Activated naive CD8-positive, alpha-beta T cell treated with anti-CD3 and anti-CD28 coated beads, Interleukin-2, amount 50 U/mL, for 16 hours (primary cell): Measurements from ENCODE around the gene MAGI2.

Experiments
- DNase-seq: peaks from one replicate; pipeline ENCODE4 v3.0.0-alpha.2; 2020; ENCODE audit warnings: low read depth, low spot score

The MAGI2 gene

DNA sequence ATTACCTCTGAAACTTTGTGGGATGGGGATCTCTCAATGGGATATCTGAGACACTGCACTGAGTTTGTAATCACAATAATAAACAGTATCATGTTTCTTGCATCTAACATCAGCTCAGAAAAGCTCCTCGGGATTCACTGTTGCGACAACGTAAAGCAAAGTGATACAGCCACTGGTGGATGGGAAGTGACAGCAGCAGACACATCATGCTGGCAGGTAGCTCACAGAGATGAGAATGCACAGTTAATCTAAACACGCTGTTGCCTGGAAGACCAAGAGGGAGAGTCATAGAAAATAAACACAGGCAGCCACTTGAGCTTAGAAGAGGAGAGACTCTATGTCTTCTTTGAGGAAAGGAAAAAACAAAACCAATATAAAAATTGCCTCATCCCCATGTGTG is 513.8 kb downstream of the MAGI2 start:
- DNase-seq, result no peak

DNA sequence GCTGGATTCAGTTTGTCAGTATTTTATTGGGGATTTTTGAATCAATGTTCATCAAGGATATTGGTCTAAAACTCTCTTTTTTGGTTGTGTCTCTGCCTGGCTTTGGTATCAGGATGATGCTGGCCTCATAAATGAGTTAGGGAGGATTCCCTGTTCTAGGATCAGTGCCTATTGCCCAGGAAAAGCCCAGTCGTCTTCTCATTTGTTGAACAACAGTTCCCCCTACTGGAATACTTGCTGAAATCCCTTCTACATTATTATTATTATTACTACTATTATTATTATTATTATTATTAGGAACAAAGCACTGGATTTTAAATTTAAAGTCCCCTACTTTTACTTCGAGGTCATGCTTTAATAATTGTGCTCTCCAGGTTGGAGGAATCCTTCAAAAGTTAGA is 528.9 kb downstream of the MAGI2 start:
- no peak for DNase-seq

DNA sequence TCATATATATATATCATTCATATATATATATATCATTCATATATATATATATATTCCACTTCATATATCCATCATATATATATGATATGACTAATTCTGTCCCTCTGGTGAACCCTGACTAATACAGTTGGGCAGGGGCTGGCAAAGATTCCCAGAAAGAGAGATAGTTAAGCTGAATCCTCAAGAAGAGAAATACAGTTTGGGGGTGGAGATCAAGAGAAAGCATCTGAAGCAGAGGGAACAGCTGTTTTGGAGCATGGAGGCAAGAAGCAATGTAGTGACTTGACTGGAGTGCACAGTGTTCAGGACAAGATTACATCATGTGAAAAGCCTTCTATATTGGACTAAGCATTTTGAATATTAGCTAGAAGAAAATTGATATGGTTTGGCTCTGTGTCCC is 540.7 kb downstream of the MAGI2 start:
- no peak for DNase-seq

DNA sequence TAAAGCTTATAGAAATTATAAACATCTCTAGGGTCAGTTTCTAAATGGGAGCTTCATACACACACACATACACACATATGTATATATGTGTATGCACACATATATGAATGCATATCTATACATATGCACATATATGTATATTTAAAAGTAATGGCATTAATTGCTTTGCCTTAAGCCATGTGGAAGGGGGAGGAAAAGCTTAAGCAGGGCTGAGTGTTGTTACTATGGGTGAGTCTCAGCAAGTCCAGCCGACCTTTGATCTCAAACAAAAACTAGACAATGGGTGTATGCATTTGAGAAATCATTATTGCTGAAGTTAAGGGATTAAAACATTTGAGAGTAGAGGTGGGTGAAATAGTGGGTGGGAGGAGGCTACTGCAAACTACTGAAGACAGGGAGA is 546.7 kb downstream of the MAGI2 start:
- no peak for DNase-seq

DNA sequence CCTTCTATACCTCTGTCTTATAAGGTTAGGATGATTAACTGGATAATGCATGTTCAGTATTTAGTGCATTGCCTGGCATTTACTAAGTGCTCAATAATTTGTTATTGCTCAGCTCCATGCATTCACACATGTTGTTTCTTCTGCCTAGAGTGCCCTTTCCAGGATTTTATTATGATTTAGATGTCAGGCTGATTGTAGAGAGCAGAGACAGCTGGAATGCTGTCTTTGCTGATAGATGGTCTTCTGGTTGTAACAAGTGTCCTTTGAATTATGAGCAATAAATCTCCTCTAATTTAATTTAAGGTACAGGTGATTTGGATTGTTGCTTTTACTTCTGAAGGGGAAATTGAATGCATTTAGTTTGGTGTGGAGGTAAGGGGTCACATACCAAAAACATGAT is 548.0 kb downstream of the MAGI2 start:
- no peak for DNase-seq

DNA sequence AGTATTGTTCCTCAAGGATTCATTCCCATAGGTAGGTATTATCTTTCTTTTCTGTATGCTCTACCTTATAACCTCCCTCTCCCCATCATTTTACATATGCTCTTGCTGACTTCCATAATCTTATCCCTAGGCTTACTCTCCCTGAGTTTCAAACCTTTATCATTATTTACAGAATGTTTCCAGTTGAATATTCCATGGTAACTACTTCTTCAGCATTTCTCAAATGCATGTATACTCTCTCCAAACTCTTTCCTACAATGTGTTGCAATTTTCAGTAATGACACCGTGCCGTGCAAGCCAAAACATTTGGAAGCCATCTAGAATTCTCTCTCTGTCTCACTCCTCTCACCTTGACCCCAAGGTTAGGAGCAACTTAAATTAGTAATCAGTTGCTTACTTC is 548.5 kb downstream of the MAGI2 start:
- DNase-seq, result no peak

DNA sequence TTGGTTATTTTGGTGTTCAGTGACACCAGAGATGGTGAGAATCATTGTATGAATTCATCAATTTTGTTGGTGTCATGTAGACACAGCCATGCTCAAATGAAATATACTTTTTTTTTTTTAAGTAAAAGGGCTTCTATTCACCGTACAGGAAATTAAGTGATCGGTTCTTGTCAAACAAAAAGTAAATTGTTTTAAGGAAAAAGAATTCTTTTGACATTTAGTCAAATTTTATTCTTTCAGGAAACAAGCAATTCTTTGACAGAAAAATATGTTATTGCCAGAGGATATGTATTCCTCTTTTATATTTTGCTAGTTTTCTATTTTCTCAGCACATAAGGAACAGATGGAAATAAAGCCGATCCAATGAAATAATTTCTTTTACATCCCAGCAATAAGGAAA is 551.9 kb downstream of the MAGI2 start:
- DNase-seq, result no peak

DNA sequence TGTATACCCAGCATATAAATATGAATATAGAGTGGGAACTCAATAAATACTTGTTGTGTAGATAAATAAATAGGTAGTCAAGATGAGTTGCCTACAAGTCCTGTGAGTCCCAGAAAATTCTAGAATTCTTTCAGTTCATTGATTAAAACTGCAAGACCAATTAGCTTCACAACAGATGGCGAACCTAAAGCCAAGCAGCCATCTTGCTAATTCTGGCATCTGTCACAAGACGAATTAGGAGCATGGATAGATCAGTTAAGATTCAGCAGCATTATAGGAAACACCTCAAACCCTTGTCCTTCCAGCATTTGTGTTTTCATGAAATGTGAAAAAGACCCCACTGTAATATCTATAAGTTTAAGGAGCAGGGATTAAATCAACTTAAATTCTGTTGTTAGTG is 552.7 kb downstream of the MAGI2 start:
- no peak for DNase-seq

DNA sequence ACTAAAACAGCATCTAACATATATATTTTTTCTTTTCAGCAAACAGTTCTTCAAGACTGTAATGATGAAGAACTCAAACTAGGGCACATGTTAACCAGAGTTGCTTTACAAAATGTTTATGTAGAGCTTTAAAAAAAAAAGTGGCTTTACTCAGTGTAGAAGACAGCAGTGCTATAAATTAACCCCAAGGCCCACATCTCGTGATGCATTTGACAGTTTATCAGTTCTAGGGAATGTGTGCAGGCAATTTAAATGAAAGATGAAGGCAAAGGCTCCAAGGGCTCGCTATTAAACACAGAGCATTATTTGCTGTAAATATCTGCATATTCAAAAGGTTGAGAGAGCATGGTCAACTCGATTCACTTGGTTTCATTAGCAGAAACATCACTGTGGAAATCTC is 558.1 kb downstream of the MAGI2 start:
- DNase-seq, result no peak

DNA sequence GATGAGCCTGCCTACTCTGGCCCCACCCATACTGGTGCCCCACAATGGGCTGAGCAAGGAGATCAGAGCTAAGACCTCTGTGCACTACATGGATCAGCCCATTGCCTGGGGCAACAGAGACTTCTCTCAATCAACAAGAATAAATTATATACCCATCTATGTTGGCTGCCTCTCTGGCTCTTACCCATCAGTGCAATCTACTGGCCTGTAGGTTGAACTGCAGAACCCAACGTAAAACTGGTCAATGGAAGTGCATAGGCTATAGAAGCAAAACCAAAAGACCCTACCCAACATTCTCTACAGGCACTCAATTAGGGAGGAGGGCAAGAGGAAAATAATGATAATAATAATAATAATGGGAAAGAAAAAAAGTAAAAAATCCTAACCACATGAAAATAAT is 574.3 kb downstream of the MAGI2 start:
- no peak for DNase-seq

DNA sequence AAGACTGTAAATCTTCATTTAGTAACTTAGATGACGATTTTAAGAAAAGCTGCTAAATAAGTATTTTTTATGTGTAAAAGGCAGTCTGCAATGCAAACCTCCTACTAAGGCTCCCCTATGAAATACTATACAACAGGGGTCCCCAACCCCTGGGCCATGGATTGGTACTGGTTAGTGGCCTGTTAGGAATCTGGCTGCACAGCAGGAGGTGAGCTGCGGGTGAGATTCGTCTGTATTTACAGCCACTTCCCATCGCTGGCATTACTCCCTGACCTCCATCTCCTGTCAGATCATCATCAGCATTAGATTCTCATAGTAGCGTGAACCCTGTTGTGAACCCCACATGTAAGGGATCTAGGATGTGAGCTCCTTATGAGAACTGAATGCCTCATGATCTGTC is 580.4 kb downstream of the MAGI2 start:
- no peak for DNase-seq

DNA sequence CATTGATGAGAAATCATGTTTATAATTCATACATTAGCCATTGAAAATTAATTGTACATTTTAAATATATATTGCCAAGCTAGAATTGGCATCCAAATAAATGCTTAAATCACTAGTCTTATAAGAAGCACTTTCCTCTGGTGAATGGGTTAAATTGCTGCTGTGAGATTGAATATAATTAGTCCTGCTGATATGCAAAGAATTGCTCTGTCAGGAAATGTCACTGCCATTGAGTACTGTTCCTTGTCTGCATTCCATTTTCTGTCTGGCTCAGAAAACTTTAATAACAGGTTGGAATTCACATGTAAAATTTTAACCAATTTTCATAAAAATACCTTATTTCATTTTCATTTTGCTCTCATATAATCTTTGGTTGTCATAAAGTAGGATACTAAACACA is 589.1 kb downstream of the MAGI2 start:
- no peak for DNase-seq

DNA sequence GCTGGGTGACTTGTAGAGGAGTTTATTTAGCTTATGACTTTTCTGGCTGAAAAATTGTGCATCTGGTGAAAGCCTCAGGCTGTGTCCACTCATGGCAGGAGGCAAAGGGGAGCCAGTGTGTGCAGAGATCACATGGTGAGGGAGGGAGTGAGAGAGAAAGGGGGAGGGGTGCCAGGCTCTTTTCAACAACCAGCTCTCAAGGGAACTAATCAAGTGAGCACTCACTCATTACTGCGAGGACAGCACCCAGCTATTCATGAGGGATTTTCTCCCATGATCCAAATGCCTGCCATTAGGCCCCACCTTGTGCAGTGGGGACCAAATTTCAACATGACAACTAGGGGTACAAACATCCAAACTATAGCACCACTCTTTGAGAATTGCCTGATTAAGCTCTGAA is 590.2 kb downstream of the MAGI2 start:
- no peak for DNase-seq

DNA sequence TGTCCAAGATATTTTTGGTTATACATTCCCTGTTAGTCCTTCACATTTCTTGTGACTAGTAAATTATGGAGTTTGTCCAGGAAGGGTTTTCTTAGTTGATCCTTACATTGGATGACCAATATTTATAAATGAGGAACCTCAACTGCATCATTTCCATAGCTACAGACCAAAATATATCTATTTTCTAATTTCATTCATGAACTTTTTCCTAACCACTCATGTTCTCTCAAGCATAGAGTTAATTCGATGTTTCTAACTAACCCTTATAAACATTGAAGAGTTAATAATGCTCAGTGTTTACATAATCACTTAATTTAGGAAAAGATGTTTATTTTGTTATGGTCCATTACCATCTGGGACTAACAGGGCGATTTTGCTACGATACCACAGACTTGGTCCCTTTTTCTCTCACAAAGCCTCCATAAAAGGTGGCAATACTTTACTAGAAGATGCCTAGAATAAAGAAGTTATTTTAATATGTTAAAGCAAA is 591.0 kb downstream of the MAGI2 start:
- DNase-seq, result no peak

DNA sequence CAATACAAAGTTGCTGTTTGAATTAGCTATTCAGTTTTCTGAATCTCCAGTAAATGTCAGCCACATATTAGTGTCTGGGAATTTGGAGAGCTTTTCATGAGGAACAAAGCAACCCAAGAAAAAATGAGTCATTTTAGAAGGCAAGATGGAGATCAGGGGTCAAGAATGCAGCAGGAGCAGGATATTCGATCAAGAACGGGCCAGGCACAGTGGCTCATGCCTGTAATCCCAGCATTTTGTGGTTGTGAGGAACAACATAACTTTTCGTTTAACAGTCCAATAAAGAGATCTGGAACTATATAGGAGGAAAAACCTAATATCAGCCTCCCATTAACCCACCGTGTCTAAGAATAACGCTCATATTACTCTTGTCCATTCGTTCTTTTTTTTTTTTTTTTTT is 600.5 kb downstream of the MAGI2 start:
- no peak for DNase-seq

DNA sequence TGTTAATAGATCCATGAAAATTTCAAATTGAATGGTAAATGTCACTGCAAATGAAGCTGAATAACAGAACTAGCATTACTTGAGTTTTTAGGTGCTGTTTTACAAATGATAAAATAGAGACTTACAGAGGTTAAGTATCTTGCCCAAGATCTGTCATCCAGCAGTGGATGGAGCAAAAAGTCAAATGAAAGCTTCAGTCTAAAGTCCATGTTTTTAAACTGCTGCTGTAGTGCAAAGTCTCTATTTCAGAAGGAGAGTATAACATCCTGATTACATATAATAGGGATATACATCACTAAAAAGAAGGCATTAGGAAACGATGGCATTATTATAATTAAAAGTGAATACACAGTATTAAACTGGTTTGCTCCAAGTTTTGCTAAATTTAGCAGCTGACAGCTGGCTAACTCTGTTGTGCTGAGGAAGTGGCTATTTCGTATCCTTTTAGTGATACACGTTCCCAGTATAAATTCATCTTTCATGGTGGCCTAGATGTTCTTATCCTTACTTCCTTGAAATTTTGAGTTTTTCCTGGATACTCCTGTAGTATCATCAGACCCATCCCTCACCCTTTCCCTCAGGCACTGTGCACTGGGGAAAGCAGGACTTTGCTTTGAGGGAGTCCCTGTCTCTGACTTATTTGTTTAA is 603.2 kb downstream of the MAGI2 start:
- DNase-seq, result no peak

DNA sequence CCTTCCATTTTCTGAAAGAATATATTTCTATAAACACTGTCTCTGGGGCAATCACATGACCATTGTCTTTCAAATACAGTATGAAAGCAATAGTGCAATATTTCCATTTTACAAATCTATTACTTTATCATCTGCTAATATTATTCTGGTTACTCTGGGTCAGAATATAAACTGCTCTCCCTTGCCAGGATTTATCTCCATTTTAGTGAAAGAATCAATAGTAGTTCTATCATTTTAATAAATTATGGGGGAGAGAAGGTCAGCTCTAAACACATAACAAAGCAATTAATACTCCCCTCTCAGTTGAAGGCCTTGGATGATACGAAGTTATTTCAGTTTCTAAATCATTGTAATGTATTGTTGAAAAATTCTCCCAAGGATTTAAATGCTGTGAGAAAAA is 608.3 kb downstream of the MAGI2 start:
- no peak for DNase-seq

DNA sequence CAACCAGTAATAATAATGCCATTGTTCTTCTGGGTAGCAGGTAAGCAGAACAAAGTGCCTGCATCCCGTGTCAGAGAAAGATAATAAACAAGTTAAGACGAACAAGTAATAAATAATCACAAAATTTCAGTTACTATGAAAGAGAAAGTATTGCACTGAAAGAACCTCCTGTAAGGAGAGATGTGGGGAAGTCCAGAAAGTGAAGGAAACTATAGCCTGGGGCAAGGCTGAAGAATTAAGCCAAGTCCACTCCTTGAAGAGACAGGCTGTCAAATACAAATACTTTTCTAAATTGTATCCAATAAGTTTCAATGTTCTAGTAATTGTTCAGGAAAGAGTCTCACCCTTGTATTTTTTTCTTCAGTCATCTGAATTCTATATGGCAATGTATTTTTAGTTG is 611.4 kb downstream of the MAGI2 start:
- no peak for DNase-seq

DNA sequence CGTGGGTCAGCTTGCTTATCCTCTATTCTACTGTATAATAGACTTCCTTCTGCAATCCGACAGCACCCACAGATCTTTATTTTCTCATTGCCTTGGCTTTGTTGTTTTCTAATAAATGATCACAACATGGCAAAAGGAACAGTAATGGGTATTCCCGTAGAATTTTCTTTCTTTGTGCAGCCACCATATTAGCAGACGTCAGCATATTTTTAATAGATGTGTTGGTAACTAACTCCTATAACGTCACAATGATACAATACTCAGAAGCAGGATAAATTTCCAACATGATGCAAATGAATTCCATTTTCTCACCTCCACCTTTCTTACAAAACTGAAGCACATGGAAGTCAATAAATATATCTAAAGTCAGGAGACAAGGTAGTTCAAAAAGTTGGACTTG is 617.6 kb downstream of the MAGI2 start:
- DNase-seq, result no peak

DNA sequence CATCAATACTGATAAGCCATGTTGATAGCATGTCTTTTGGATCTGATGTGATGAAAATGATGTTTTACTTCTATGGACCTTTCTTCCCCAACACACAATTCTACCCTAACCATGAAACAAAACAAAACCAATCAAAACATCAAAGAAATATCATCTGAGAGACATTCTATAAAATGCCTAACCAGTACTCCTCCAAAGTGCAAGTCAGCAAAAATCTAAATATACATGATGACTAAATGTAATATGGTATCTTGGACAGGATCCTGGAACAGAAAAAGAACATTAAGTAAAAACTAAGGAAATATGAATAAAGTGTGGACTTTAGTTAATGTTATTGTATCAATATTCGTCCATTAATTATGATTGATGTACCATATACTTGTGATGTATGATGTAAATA is 625.1 kb downstream of the MAGI2 start:
- no peak for DNase-seq

DNA sequence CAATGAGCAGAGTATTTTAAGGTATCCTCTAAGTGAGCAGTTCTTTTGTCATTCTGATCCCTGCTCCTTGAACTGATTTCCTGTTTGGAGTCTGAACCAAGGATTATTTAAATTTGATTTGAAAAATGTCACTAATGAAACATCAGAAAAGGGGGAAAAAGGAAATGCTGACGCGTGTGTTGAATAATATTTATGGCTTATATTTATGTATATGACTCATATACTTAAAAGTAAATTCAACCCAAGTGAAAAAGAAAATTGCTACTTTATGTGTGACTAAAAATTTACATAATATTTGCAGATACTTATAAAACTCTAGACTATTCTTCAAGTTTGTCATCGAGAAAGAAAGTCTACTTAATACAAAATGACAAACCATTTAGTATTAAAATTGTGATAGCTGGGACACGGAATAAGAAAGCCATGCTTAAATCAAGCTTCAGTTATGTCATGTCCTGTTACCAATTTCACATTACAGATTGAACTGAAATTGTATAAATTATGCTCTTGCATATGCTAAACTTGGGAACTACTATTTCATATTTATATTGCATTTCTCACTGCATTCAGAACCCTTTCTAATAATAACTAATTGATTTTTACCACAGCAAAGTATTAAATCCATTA is 649.9 kb downstream of the MAGI2 start:
- no peak for DNase-seq

DNA sequence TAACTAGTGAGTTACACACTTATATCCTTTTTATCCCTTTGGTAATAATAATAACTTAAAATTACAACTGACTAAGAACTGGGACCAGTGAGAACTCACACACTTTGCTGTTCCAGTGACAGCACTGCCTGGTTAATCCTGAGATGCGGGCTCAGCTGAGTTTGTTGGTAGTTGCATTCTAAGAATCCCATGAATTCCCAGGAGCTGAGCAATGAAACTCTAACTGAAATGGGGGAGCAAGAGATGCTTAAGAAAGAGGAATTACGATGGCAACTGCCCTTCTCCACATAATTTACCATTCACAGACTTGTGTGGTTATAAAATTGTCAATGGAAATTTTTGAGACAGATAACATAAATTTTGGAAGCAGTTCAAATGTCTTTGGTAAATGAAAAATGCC is 659.4 kb downstream of the MAGI2 start:
- DNase-seq, result no peak

DNA sequence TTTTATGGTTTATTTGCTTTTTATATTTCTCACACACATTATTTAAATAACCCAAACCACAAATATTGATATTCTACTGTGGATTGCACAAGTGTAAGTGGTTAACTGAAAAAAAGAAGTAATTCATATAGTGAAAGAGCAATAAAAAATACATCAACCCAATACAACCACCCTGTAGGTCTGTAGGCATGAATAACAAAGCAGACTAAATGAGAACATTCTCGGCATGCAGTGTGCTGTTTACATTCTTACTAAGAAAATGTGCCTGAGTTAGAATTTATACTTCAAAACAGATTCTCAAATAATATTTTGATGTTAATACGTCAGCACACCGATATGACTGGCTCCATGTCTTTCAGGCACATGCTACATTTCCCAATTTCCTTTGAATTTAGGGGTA is 660.8 kb downstream of the MAGI2 start:
- DNase-seq, result no peak

DNA sequence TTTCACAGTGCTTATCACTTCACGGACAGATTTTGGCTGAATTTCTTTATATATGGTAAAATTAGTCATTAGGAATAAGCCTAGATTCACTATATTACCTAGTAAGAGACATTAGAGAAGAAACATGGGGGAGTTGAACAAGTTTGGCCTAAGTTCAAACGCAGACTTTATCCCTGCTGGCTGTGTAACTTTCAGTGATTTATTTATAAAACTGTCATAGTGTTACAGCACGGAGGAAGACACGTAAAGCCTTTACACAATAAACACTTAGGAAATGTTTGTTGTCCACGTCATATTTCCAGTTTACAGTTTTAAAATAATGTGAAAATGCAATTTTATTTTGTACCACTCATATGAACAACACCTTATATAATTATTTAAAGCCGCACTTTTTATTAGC is 661.5 kb downstream of the MAGI2 start:
- no peak for DNase-seq
